Naive thymus-derived CD8-positive, alpha-beta T cell (primary cell): Measurements from ENCODE around the gene IGFLR1. TPM values are rescaled to one million over a fixed set of nuclear protein-coding genes. Genes with fewer than 3 reads are reported as not detected.
A peak's percentile ranks its signal among the peaks of the same experiment; 100 is the strongest.
"Not testable (repeated sequence)": the region's sequence is repeated elsewhere in the genome, so short reads cannot be mapped to it uniquely, and the experiment has no call there.

Source experiments
- ATAC-seq, 2 donors: fragments of 150-1000 bp; cut with Tn5 transposase in 1 of 2; sonication (Bioruptor Pico), chemical (Tn5 transposase) in 1 of 2; 1 replicate in 1 of 2; 2 replicates in 1 of 2; pipeline ENCODE4 v1.10.0; 2021; ENCODE audit warnings: mild to moderate bottlenecking in 2 of 2, moderate library complexity in 2 of 2
- POLR2A ChIA-PET: fragments of 350-600 bp; sonication (Branson Sonifier 250); formaldehyde crosslinking; loops from one replicate; lab custom pipeline; 2021; ENCODE audit warnings: antibody characterized with exemption; lab: Charles Lee
- DNase-seq, 10 donors: peaks; one replicate each; pipeline versions ENCODE4 v3.0.0 to v3.0.0-alpha.2; 2020 to 2022
- H3K27ac Mint-ChIP-seq, 10 donors: one replicate each; pipeline ENCODE4 v1.8.0; 2020 to 2022; ENCODE audit warnings: mild to moderate bottlenecking in 10 of 10, mixed read lengths in 10 of 10, moderate library complexity in 4 of 10, inconsistent platforms in 1 of 10
- H3K27me3 Mint-ChIP-seq, 5 donors: one replicate each; pipeline ENCODE4 v1.8.0; 2021 to 2022; ENCODE audit warnings: mixed read lengths in 5 of 5
- H3K36me3 Mint-ChIP-seq, 3 donors: one replicate each; pipeline ENCODE4 v1.8.0; 2020 to 2022; ENCODE audit warnings: mixed read lengths in 3 of 3, mild to moderate bottlenecking in 2 of 3, inconsistent platforms in 1 of 3
- H3K4me1 Mint-ChIP-seq, 4 donors: one replicate each; pipeline ENCODE4 v1.8.0; 2021 to 2022; ENCODE audit warnings: mixed read lengths in 4 of 4
- H3K4me3 Mint-ChIP-seq, 10 donors: one replicate each; pipeline ENCODE4 v1.8.0; 2020 to 2022; ENCODE audit warnings: mild to moderate bottlenecking in 10 of 10, mixed read lengths in 10 of 10, moderate library complexity in 6 of 10, inconsistent platforms in 1 of 10
- H3K9me3 Mint-ChIP-seq, 9 donors: one replicate each; pipeline ENCODE4 v1.8.0; 2020 to 2022; ENCODE audit warnings: mixed read lengths in 9 of 9, mild to moderate bottlenecking in 3 of 9, inconsistent platforms in 1 of 9, moderate library complexity in 1 of 9
- polyA plus RNA-seq, 3 donors: library from polyadenylated mRNA; unstranded; fragments of 300-500 nt; fragmentation: Illumina TruSeq; gene quantifications; one replicate each; pipeline ENCODE4 v1.2.3, GENCODE V29; 2021
- total RNA-seq, 8 experiments: library from RNA in 2 of 8; stranded (reverse) in 2 of 8; gene quantifications; one replicate each; pipeline ENCODE4 v1.2.3 and lab custom pipeline; 2021 to 2026

Gene IGFLR1
- total and polyA plus RNA-seq, 5 experiments from 2014 or later, result 70.2 to 92.7 (median 82.5) TPM

DNA sequence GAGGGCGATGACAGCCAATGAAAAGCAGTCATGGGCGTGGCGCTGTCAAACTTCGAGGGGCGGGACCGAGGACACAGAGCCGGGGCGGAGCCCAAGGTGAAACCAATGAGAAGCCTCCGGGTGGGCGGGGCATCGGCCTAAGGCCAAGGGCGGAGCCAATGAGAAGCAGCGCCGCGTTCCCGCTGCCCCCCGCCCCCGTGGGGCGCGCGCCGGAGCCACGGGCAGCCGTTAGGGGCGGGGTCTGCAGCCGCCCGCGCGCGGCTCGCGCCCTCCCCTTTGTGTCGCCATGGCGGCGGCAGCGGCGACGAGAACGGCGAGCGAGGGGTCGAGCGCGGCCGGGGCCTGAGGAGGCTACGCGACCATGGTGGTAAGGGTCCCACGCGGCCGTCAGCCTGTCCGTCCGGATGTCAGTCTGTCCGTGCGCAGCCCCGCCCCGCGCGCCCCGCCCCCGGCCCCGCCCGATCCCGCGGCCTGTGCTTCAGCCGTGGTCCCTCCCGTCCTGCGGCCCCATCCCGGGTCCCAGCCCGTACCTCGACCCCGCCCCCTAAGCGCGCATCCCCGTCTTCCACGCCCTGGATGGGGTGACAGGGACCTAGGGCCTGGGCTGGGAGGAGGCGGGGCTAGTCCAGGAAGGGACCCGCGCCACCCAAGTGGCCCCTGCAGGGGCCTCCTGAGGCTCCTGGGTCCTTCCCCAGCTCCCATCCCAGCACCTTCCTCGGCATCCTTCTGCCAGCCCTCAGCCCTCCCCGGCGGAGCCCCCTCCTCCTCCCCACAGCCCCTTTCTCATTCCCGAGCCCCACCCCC lies 33.2 kb upstream of the IGFLR1 start, which contains the start of gene ARHGAP33:
Gene ARHGAP33, plus strand, starts transcription at position 267 of the 804 bp plus-strand sequence. Its CDS starts 95 bp downstream, at position 362.
- Mint-ChIP-seq H3K9me3 (no peaks in the 10 kb centered on the region), H3K27ac (peak within 1 kb of the TSS in 8 of 10 donors; percentile 10 to 80 (median 70))
- POLR2A ChIA-PET, result no interaction called here

DNA sequence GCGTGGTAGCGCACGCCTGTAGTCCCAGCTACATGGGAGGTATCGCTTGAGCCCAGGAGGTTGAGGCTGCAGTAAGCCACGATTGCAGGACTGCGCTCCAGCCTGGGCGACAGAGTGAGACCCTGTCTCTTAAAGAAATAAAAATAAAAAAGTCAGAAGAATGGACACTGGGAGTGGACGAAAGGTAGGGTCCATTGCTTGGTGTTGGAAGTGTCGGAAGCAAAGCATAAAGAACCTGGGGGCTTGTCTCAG lies 32.7 kb upstream of the IGFLR1 start:
- ATAC-seq (no peak), DNase-seq (no peak)
- POLR2A ChIA-PET, result no interaction called here
- no peaks in the 10 kb centered on the region for H3K9me3 Mint-ChIP-seq
- no peaks in the 10 kb centered on the region for H3K27me3 Mint-ChIP-seq
- peak overlapping the region; percentile 74 to 90 (median 87) for H3K4me3 Mint-ChIP-seq
- peaks cover 8 to 23% (median 18%) of the 10 kb centered on the region in 4 donors for H3K4me1 Mint-ChIP-seq
- peaks cover 0 to 2% (median 0%) of the 10 kb centered on the region in 3 donors for H3K36me3 Mint-ChIP-seq
- peak overlapping the region in 7 of 10 donors; percentile 10 to 75 (median 65) for H3K27ac Mint-ChIP-seq

More for the DNA sequence above, 33.2 kb upstream of the IGFLR1 start, which contains the start of gene ARHGAP33:
- peaks cover 0 to 2% (median 0%) of the 10 kb centered on the region in 3 donors for H3K36me3 Mint-ChIP-seq
- no peaks in the 10 kb centered on the region for H3K27me3 Mint-ChIP-seq
- peak within 1 kb of the TSS; percentile 74 to 90 (median 87) for H3K4me3 Mint-ChIP-seq
- H3K4me1 Mint-ChIP-seq, result peaks cover 8 to 23% (median 18%) of the 10 kb centered on the region in 4 donors
- peak; percentile 94 to 98 for ATAC-seq
- peak; percentile 93 to 99 (median 98) for DNase-seq

DNA sequence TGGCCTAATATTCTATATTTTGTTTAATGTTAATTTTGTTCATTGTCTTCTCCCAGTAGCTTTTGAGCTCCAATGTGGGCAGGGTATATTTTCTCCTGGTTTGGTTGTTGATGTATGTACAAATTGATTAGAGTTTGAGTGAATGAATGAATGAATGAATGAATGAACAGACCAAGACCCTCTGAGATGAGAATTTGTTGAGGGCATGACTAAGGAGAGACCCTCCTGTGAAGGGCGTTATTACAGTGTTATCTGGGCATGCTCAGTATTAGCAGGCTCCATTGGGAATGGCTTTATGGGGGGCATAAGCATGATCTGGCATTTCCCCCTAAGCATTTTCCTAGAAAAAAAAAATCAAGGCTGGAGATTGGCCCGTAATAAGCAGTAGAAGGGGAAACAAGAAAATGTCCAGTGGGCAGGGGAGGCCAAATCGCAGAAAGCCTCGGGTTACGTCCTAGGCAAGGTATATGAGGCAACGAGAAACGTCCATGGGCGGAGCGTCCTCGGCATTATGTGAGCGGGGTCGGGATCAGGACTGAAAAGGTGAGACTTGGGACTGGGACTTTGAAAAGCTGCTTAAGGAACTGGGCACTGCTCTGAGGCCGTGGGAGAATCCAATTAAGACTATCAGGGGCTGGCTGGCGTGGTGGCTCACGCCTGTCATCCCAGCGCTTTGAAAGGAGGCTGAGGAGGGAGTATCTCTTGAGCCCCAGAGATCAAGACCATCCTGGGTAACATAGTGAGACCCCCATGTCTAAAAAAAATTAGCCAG lies 32.2 kb upstream of the IGFLR1 start:
- H3K36me3 Mint-ChIP-seq, result peaks cover 0 to 3% (median 2%) of the 10 kb centered on the region in 3 donors
- H3K27ac Mint-ChIP-seq, result peak overlapping the region in 4 of 10 donors; percentile 65 to 80 (median 74)
- peak overlapping the region; percentile 74 to 90 (median 87) for H3K4me3 Mint-ChIP-seq
- no peaks in the 10 kb centered on the region for H3K27me3 Mint-ChIP-seq
- ATAC-seq (no peak), DNase-seq (no peak)
- no peaks in the 10 kb centered on the region for H3K9me3 Mint-ChIP-seq
- POLR2A ChIA-PET, result no interaction called here
- peaks cover 6 to 23% (median 18%) of the 10 kb centered on the region in 4 donors for H3K4me1 Mint-ChIP-seq

DNA sequence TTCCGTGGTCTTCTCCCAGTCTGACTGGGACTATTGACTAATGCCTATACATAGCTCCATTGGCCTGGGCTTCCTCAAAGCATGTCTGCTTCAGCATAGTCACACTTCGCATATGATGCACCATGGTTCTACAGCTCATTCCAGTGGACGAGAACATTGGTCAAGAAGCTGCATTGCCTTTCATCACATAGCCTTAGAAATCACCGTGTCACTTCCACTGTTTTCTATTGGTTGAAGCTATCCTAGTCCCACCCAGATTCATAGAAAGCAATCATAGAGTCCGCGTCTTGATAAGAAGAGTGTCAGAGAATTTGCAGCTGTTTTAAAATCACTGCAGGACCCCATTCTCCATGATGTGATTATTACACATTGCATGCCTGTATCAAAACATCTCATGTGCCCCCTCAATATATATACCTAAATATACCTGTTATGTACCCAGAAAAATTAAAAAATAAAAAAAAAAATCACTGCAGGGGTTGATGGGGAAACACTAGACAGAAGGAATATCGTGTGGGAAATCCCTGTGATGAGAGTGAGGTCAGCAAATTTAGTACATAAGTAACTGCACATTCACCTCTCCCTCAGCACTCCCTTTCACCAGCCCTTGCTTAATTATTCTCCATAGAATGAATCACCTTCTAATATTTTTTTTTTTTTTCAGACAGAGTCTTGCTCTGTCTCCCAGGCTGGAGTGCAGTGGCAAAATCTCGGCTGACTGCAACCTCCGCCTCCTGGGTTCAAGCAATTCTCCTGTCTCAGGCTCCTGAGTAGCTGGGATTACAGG lies 31.0 kb upstream of the IGFLR1 start:
- Mint-ChIP-seq H3K9me3 (no peaks in the 10 kb centered on the region), H3K4me3 (no peak overlapping the region), H3K27ac (peak overlapping the region in 1 of 10 donors; percentile 66), H3K4me1 (peaks cover 11 to 23% (median 20%) of the 10 kb centered on the region in 4 donors), H3K36me3 (peaks cover 0 to 8% (median 3%) of the 10 kb centered on the region in 3 donors), H3K27me3 (no peaks in the 10 kb centered on the region)
- POLR2A ChIA-PET, result interaction anchor here (2.1 kb wide), 1 partner anchor 28 kb away, joined by 5 read pairs; the partner anchor contains the start of genes PSENEN and U2AF1L4
- no peak for ATAC-seq
- no peak for DNase-seq

DNA sequence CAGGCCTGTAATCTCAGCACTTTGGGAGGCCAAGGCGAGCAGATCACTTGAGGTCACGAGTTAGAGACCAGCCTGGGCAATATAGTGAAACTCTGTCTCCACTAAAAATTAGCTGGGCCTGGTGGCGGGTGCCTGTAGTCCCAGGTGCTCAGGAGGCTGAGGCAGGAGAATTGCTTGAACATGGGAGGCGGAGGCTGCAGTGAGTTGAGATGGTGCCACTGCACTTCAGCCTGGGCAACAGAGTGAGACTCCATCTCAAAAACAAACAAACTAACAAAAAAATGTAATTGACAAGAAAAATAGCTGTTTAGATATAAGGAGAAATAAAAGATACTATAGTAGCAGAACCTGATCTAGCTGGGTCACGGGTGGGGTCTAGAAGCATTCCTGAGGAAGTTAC lies 30.1 kb upstream of the IGFLR1 start:
- peaks cover 11 to 23% (median 20%) of the 10 kb centered on the region in 4 donors for H3K4me1 Mint-ChIP-seq
- not testable (repeated sequence) for H3K9me3 Mint-ChIP-seq, DNase-seq, H3K4me3 Mint-ChIP-seq, H3K27me3 Mint-ChIP-seq, H3K27ac Mint-ChIP-seq, H3K36me3 Mint-ChIP-seq, ATAC-seq
- POLR2A ChIA-PET, result interaction anchor here (2.1 kb wide), 1 partner anchor 27 kb away, joined by 5 read pairs; the partner anchor contains the start of genes PSENEN and U2AF1L4

DNA sequence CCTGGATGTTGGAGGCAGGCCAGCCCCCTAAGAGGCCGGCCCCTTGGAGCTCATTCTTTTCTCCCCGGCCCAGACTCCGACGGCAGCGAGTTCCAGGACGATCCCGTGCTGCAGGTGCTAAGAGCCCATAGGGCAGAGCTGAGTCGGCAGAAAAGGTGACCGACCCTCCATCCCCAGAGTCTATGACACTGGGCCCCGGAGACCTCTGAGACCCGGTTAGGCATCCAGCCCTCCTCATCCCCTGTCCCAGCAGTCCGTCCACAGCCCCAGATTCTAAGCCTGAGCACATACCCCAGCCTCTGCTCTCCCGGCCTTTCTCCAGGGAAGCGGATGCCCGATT lies 25.8 kb upstream of the IGFLR1 start:
- POLR2A ChIA-PET, result no interaction called here
- Mint-ChIP-seq H3K9me3 (no peaks in the 10 kb centered on the region), H3K36me3 (peaks cover 0 to 33% (median 3%) of the 10 kb centered on the region in 3 donors)

DNA sequence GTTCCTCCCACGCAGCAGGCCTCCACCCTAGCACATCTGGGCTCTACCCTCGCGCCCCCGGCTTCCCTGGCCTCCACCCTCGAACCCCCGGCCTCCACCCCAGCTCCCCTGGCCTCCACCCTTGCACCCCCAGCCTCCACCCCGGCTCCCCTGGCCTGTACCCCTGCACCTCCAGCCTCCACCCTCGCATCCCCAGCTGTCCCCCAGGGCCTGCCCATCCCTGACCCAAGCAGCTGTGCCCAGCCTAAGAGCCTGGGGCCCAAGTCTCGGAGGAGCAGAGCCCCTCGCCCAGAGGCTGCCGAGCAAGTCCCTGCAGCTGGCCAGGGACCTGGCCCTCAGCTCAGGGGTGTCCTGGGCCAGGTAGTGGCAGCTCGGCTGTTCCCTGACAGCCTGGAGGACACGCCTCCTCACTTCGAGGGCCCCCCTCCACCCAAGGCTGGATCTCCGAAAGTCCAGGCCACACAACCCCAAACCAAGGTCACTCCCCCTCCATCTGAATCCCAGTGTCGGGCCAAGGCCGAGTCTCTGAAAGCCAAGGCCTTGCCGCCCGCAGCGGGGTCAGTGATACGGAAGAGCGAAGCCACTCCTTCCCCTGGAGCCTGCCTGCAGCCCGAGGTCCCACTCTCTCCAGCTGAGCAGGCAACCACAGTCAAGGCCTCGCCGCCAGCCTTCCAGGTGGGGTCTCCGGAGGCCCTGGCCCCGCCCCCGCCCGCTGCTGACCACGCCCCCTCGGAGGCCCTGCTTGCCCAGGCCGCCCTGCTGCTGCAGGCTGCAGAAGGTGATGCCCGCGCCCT lies 25.2 kb upstream of the IGFLR1 start:
- POLR2A ChIA-PET, result interaction anchor here (1.0 kb wide), 1 partner anchor 19 kb away, joined by 3 read pairs; the partner anchor contains the start of gene LIN37
- Mint-ChIP-seq H3K27ac (no peak overlapping the region), H3K27me3 (no peaks in the 10 kb centered on the region), H3K9me3 (no peaks in the 10 kb centered on the region), H3K4me3 (no peak overlapping the region), H3K36me3 (peaks cover 0 to 38% (median 3%) of the 10 kb centered on the region in 3 donors), H3K4me1 (peaks cover 0 to 5% (median 2%) of the 10 kb centered on the region in 4 donors)
- ATAC-seq, result no peak
- DNase-seq, result no peak

More for the DNA sequence above, 25.8 kb upstream of the IGFLR1 start:
- Mint-ChIP-seq H3K27ac (peak overlapping the region in 1 of 10 donors; percentile 66), H3K4me1 (peaks cover 0 to 5% (median 2%) of the 10 kb centered on the region in 4 donors), H3K27me3 (no peaks in the 10 kb centered on the region), H3K4me3 (no peak overlapping the region)
- no peak for ATAC-seq
- no peak for DNase-seq

DNA sequence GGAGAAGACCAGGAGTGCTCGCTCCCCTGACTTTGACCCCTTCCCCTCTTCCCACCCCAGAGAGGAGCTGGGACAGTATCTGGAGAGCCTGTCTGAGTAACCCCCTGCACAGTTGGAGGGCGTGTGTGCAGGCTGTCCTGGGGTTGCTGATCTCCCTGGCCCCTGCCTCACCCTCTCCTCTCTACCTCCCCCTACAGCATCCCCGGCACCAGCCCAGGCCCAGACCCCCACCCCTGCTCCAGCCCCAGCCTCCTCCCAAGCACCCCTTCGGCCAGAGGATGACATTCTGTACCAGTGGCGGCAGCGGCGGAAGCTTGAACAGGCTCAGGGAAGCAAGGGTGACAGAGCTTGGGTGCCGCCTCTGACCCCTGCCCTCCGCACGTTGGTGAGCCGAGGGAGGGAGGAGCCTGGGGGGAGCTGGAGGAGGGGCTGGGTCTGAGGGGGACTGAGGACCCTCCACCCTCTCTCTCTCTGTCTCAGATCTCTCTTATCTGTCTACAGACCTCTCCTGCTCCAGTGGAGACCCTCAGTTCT lies 24.4 kb upstream of the IGFLR1 start:
- no peak overlapping the region for H3K4me3 Mint-ChIP-seq

DNA sequence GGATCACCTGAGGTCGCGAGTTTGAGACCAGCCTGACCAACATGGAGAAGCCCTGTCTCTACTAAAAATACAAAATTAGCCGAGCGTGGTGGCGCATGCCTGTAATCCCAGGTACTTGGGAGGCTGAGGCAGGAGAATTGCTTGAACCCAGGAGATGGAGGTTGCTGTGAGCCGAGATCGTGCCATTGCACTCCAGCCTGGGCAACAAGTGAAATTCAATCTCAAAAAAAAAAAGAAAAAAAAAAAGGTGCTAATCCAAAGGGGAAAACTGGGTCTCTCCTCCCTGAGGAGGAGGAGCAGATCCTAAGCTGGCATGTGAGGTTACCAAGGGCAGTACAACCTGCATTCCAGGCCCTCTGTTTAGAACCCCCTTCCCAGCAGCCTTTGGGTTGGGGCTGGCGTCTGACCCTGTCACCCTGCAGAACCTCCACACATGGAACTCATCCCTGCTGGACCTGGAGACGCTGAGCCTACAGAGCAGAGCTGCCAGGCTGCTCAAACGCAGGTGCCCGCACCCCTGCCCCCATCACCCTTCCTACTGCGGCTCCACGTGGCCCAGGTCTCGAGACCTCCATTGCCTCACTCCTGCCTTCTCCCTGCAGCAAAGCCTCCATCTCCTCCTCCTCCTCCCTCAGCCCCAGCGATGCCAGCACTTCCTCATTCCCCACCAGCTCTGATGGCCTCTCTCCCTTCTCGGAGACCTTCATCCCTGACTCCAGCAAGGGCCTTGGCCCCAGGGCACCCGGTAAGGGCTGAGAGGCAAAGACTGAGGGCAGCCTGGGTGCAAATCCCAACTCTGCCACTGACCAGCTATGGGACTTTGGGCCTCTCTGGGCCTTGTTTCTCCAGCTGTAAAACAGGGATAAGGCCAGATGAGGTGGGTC lies 22.4 kb upstream of the IGFLR1 start:
- Mint-ChIP-seq H3K4me3 (no peak overlapping the region), H3K27ac (no peak overlapping the region), H3K4me1 (peaks cover 2 to 12% (median 6%) of the 10 kb centered on the region in 4 donors), H3K9me3 (no peaks in the 10 kb centered on the region), H3K27me3 (no peaks in the 10 kb centered on the region), H3K36me3 (peaks cover 0 to 51% (median 3%) of the 10 kb centered on the region in 3 donors)
- DNase-seq (no peak), ATAC-seq (no peak)
- POLR2A ChIA-PET, result interaction anchor here (1.3 kb wide), 1 partner anchor 17 kb away, joined by 4 read pairs; the partner anchor contains the start of gene LIN37

More for the DNA sequence above, 24.4 kb upstream of the IGFLR1 start:
- H3K4me1 Mint-ChIP-seq, result peaks cover 0 to 7% (median 3%) of the 10 kb centered on the region in 4 donors
- POLR2A ChIA-PET, result interaction anchor here (0.6 to 1.0 kb wide), 2 partner anchors 18 to 23 kb away, joined by 3 to 4 read pairs; partner anchors contain the start of gene LIN37
- DNase-seq, result no peak
- no peak overlapping the region for H3K27ac Mint-ChIP-seq
- H3K9me3 Mint-ChIP-seq, result no peaks in the 10 kb centered on the region
- ATAC-seq, result no peak
- no peaks in the 10 kb centered on the region for H3K27me3 Mint-ChIP-seq
- peaks cover 0 to 46% (median 3%) of the 10 kb centered on the region in 3 donors for H3K36me3 Mint-ChIP-seq

DNA sequence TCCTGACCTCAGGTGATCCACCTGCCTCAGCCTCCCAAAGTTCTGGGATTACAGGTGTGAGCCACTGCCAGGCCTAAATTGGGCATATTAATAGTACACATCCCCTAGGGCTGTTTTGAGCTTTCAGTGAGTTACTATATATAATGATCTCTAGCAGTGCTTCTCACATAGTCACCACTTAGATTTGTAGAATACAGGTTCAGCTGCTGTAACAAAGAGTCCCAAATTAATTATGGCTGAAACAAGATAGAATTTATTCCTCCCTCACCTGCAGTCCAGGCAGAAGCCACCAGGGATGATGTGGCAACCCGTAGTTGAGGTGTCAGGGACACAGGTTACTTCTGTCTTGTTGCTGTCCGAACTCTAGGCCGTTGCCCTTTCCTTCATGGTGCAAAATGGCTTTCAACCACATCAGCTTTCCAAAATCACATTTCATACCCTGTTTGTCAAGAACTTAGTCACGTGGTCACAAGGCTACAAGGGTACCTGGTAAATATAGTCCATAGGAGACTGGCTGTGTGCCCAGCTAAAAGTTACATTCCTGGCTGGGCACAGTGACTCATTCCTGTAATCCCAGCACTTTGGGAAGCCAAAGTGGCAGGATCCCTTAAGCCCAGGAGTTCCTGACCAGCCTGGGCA lies 18.6 kb upstream of the IGFLR1 start:
- DNase-seq (no peak), ATAC-seq (no peak)
- H3K4me1 Mint-ChIP-seq, result peaks cover 13 to 38% (median 34%) of the 10 kb centered on the region in 4 donors
- no peaks in the 10 kb centered on the region for H3K9me3 Mint-ChIP-seq
- H3K4me3 Mint-ChIP-seq, result peak overlapping the region in 1 of 10 donors; percentile 30
- no peak overlapping the region for H3K27ac Mint-ChIP-seq
- POLR2A ChIA-PET, result interaction anchor here (1.8 kb wide), 1 partner anchor 16 kb away, joined by 7 read pairs; the partner anchor contains the start of genes PSENEN and U2AF1L4
- peaks cover 0 to 8% (median 5%) of the 10 kb centered on the region in 5 donors for H3K27me3 Mint-ChIP-seq
- peaks cover 0 to 42% (median 0%) of the 10 kb centered on the region in 3 donors for H3K36me3 Mint-ChIP-seq
